OCI-LY1 (cell line): Measurements from ENCODE around the gene MESD.

Experiments used
- EZH2 ChIP-seq: fragments of 200-600 bp; sonication (generic), shearing (Covaris generic); IDR thresholded peaks from 2 replicates; pipeline ENCODE4 v1.8.0; 2017; ENCODE audit warnings: borderline replicate concordance, mixed run types, mild to moderate bottlenecking, antibody characterized with exemption, low read length, moderate library complexity, mixed read lengths
- TF ChIP-seq, protein P1 (sequence below): fragments of 200-600 bp; sonication (generic), shearing (Covaris generic); IDR thresholded peaks from 2 replicates; pipeline ENCODE4 v1.5.1; 2017; ENCODE audit warnings: mild to moderate bottlenecking, antibody characterized with exemption, low read length, moderate library complexity, mixed read lengths

DNA sequence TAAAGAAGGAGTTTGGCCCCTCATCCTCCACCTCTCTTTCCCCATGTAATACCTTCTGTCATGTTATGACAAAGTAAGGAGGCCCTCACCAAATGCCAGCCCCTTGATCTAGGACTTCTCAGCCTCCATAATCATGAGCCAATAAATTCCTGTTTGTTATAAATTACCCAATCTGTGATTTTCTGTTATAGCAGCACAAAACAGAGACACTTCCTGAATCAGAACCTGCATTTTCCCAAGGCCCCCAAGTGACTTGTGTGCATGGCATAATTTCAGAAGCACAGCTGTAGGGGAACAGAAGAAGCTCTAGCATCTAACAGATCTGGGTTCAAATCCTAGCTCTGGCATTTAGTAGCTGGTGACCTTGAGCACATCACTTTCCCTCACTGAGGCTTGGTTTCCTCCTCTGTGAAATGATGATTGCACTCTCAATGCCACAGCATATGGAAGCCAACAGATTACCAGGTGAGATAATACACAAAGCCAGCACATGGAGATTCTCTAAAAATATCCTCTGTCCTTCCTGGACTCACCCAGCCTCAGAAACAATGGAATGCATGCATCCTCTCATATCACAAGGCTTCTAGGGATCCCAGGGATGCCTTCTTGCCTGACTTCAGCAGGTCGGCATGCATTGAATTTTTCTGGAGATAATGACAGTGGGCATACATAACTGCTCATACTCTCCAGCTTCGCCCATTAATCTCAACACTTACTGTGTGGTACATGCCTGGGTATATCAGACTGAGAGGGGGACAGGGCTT is 37.4 kb upstream of the MESD start:
- TF ChIP-seq, protein P1, sequence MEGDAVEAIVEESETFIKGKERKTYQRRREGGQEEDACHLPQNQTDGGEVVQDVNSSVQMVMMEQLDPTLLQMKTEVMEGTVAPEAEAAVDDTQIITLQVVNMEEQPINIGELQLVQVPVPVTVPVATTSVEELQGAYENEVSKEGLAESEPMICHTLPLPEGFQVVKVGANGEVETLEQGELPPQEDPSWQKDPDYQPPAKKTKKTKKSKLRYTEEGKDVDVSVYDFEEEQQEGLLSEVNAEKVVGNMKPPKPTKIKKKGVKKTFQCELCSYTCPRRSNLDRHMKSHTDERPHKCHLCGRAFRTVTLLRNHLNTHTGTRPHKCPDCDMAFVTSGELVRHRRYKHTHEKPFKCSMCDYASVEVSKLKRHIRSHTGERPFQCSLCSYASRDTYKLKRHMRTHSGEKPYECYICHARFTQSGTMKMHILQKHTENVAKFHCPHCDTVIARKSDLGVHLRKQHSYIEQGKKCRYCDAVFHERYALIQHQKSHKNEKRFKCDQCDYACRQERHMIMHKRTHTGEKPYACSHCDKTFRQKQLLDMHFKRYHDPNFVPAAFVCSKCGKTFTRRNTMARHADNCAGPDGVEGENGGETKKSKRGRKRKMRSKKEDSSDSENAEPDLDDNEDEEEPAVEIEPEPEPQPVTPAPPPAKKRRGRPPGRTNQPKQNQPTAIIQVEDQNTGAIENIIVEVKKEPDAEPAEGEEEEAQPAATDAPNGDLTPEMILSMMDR: no peak
- TF ChIP-seq EZH2: no peak
